H1 (cell line): ENCODE measurements around the gene GLOD4. TPM values are rescaled to one million over a fixed set of nuclear protein-coding genes. Genes with fewer than 3 reads are reported as not detected.

Source experiments
- CTCF ChIA-PET: fragments of 300-600 bp; sonication (Branson Sonifier 250); formaldehyde crosslinking; loops from one replicate; lab custom pipeline; 2021; ENCODE audit not compliant: partially characterized antibody; lab: Charles Lee
- POLR2A ChIA-PET: fragments of 300-600 bp; sonication (Branson Sonifier 250); formaldehyde crosslinking; loops from one replicate; lab custom pipeline; 2021; ENCODE audit warnings: inconsistent platforms; ENCODE audit not compliant: partially characterized antibody; lab: Charles Lee
- DNase-seq, 2 experiments: peaks; one replicate each; pipeline versions ENCODE4 v3.0.0 to v3.0.0-alpha.2; 2010 to 2022; ENCODE audit warnings: low spot score in 2 of 2, low read depth in 1 of 2, mixed read lengths in 1 of 2
- FAIRE-seq: peaks from 2 replicates; lab custom pipeline; 2011; peaks lifted over from hg19 to GRCh38; lab: Jason Lieb, UNC
- H2AFZ ChIP-seq: 2 replicates; pipeline ENCODE4 v1.8.1; 2012; ENCODE audit warnings: low read length, inconsistent platforms
- H2AK5ac ChIP-seq: 2 replicates; pipeline ENCODE4 v1.6.1; 2013; ENCODE audit warnings: low read depth, low read length
- H2BK120ac ChIP-seq: replicated peaks from 2 replicates; pipeline ENCODE3; 2013; ENCODE audit warnings: low read depth, low read length, inconsistent platforms
- H2BK12ac ChIP-seq: 2 replicates; pipeline ENCODE4 v1.6.1; 2013; ENCODE audit warnings: low read depth, low read length
- H2BK15ac ChIP-seq: 2 replicates; pipeline ENCODE4 v1.6.1; 2013; ENCODE audit warnings: low read length
- H2BK20ac ChIP-seq: 2 replicates; pipeline ENCODE4 v1.6.1; 2013; ENCODE audit warnings: low read length
- H2BK5ac ChIP-seq: 2 replicates; pipeline ENCODE4 v1.6.1; 2013; ENCODE audit warnings: low read depth, low read length
- H3K14ac ChIP-seq: 2 replicates; pipeline ENCODE4 v1.6.1; 2013; ENCODE audit warnings: inconsistent platforms; ENCODE audit not compliant: insufficient read length
- H3K18ac ChIP-seq: 2 replicates; pipeline ENCODE4 v1.6.1; 2013; ENCODE audit warnings: low read length; ENCODE audit errors: extremely low read depth
- H3K23ac ChIP-seq: 2 replicates; pipeline ENCODE4 v1.6.1; 2013; ENCODE audit warnings: inconsistent platforms; ENCODE audit not compliant: insufficient read length
- H3K23me2 ChIP-seq: 2 replicates; pipeline ENCODE4 v1.6.1; 2013; ENCODE audit warnings: low read depth, low read length
- H3K27ac ChIP-seq: 2 replicates; pipeline ENCODE4 v1.6.1; 2011; ENCODE audit warnings: low read depth, low read length, inconsistent platforms
- H3K27me3 ChIP-seq, 4 experiments: replicated peaks in 1 of 4; 1 replicate in 1 of 4; 2 replicates in 3 of 4; pipeline versions ENCODE4 v1.6.1 to v1.8.1; 2011 to 2013; ENCODE audit warnings: low read length in 3 of 4, mild to moderate bottlenecking in 3 of 4, inconsistent platforms in 2 of 4, mixed read lengths in 2 of 4, moderate library complexity in 1 of 4; ENCODE audit not compliant: control insufficient read depth in 3 of 4, insufficient read depth in 3 of 4; ENCODE audit errors: extremely low read depth in 1 of 4
- H3K36me3 ChIP-seq, 4 experiments: 2 replicates each; pipeline versions ENCODE4 v1.6.1 to v1.8.1; 2011 to 2013; ENCODE audit warnings: mild to moderate bottlenecking in 4 of 4, low read length in 3 of 4, moderate library complexity in 2 of 4, control low read depth in 1 of 4, inconsistent platforms in 1 of 4; ENCODE audit not compliant: insufficient read depth in 4 of 4, control insufficient read depth in 2 of 4
- H3K4ac ChIP-seq: replicated peaks from 2 replicates; pipeline ENCODE3; 2013; ENCODE audit warnings: low read length, low read depth, mixed read lengths, inconsistent platforms; ENCODE audit not compliant: insufficient read length
- H3K4me1 ChIP-seq, 4 experiments: replicated peaks in 1 of 4; 1 replicate in 1 of 4; 2 replicates in 3 of 4; pipeline versions ENCODE4 v1.6.1 to v1.8.1; 2011 to 2013; ENCODE audit warnings: low read length in 3 of 4, inconsistent platforms in 2 of 4, mixed read lengths in 1 of 4; ENCODE audit not compliant: insufficient read depth in 4 of 4, control insufficient read depth in 3 of 4
- H3K4me2 ChIP-seq, 2 experiments: 2 replicates each; pipeline versions ENCODE4 v1.6.1 to v1.8.1; 2011 to 2013; ENCODE audit warnings: low read depth in 2 of 2, low read length in 2 of 2, control low read depth in 1 of 2, inconsistent platforms in 1 of 2, mild to moderate bottlenecking in 1 of 2; ENCODE audit not compliant: insufficient read depth in 1 of 2
- H3K4me3 ChIP-seq, 4 experiments: fragments of 200-600, 300-600 bp in 1 of 4; sonication (generic), shearing (Covaris generic), sonication (Bioruptor Twin) in 1 of 4; 2 replicates each; pipeline versions ENCODE4 v1.5.1 to v1.8.1; 2011 to 2016; ENCODE audit warnings: low read length in 4 of 4, low read depth in 3 of 4, control low read depth in 2 of 4, inconsistent platforms in 2 of 4, mild to moderate bottlenecking in 2 of 4, mixed read lengths in 1 of 4, moderate library complexity in 1 of 4; ENCODE audit not compliant: insufficient read depth in 2 of 4; ENCODE audit errors: extremely low read depth in 1 of 4
- H3K56ac ChIP-seq: replicated peaks from 2 replicates; pipeline ENCODE3; 2013; ENCODE audit warnings: low read depth, mild to moderate bottlenecking, mixed read lengths, low read length, inconsistent platforms; ENCODE audit not compliant: insufficient read length
- H3K79me1 ChIP-seq: 2 replicates; pipeline ENCODE4 v1.6.1; 2013; ENCODE audit warnings: low read depth, low read length, control low read depth
- H3K79me2 ChIP-seq, 2 experiments: 2 replicates each; pipeline versions ENCODE4 v1.6.1 to v1.8.1; 2012 to 2013; ENCODE audit warnings: low read length in 2 of 2, mild to moderate bottlenecking in 2 of 2, inconsistent platforms in 1 of 2; ENCODE audit not compliant: insufficient read depth in 2 of 2, control insufficient read depth in 1 of 2
- H3K9ac ChIP-seq, 4 experiments: replicated peaks in 1 of 4; 1 replicate in 1 of 4; 2 replicates in 3 of 4; pipeline versions ENCODE4 v1.6.1 to v1.8.1; 2011 to 2013; ENCODE audit warnings: low read depth in 3 of 4, low read length in 3 of 4, control low read depth in 2 of 4, mild to moderate bottlenecking in 2 of 4, moderate library complexity in 2 of 4, inconsistent platforms in 1 of 4; ENCODE audit errors: extremely low read depth in 1 of 4
- H3K9me3 ChIP-seq, 2 experiments: 2 replicates each; pipeline versions ENCODE4 v1.6.1 to v1.8.1; 2012 to 2013; ENCODE audit warnings: mild to moderate bottlenecking in 2 of 2, moderate library complexity in 2 of 2, control low read depth in 1 of 2, inconsistent platforms in 1 of 2, low read depth in 1 of 2, low read length in 1 of 2, mixed read lengths in 1 of 2; ENCODE audit not compliant: insufficient read depth in 2 of 2
- H4K20me1 ChIP-seq, 2 experiments: replicated peaks in 1 of 2; 2 replicates each; pipeline versions ENCODE3 to v1.8.1; 2011 to 2013; ENCODE audit warnings: inconsistent platforms in 2 of 2, low read length in 2 of 2, mild to moderate bottlenecking in 1 of 2; ENCODE audit not compliant: insufficient read depth in 2 of 2, control insufficient read depth in 1 of 2
- H4K5ac ChIP-seq: 2 replicates; pipeline ENCODE4 v1.6.1; 2013; ENCODE audit warnings: low read length, low read depth, mixed read lengths, inconsistent platforms; ENCODE audit not compliant: insufficient read length
- H4K8ac ChIP-seq: 2 replicates; pipeline ENCODE4 v1.8.0; 2013; ENCODE audit warnings: mild to moderate bottlenecking, moderate library complexity, low read length, inconsistent platforms; ENCODE audit not compliant: insufficient read depth; ENCODE audit errors: extremely low read depth
- H4K91ac ChIP-seq: replicated peaks from 2 replicates; pipeline ENCODE3; 2013; ENCODE audit warnings: low read length, mixed read lengths, inconsistent platforms; ENCODE audit not compliant: insufficient read length
- CHD2 ChIP-seq: IDR thresholded peaks from 2 replicates; pipeline ENCODE4 v1.6.1; 2012; ENCODE audit warnings: low read length, improper control_type of control experiment
- CTCF ChIP-seq, 3 experiments: IDR thresholded peaks; 1 replicate in 2 of 3; 2 replicates in 1 of 3; pipeline versions ENCODE4 v1.5.1 to v1.6.1; 2011; ENCODE audit warnings: low read length in 3 of 3, mild to moderate bottlenecking in 3 of 3, inconsistent platforms in 2 of 3, low read depth in 1 of 3, moderate library complexity in 1 of 3; ENCODE audit not compliant: insufficient read depth in 1 of 3; ENCODE audit errors: control extremely low read depth in 1 of 3
- MAX ChIP-seq: IDR thresholded peaks from 2 replicates; pipeline ENCODE4 v1.6.1; 2012; ENCODE audit warnings: inconsistent platforms
- POLR2A ChIP-seq, 2 experiments: IDR thresholded peaks; 1 replicate in 1 of 2; 2 replicates in 1 of 2; pipeline ENCODE4 v1.6.1; 2011; ENCODE audit warnings: low read depth in 2 of 2, low read length in 2 of 2, mild to moderate bottlenecking in 2 of 2; ENCODE audit errors: control extremely low read depth in 1 of 2
- POLR2AphosphoS5 ChIP-seq: IDR thresholded peaks from 2 replicates; pipeline ENCODE4 v1.6.1; 2011; ENCODE audit warnings: low read depth, low read length
- RXRA ChIP-seq: IDR thresholded peaks from 2 replicates; pipeline ENCODE4 v1.6.1; 2011; ENCODE audit warnings: low read depth, mild to moderate bottlenecking, low read length, moderate library complexity; ENCODE audit not compliant: insufficient read depth
- SP2 ChIP-seq: IDR thresholded peaks from 2 replicates; pipeline ENCODE4 v1.6.1; 2012; ENCODE audit warnings: mild to moderate bottlenecking, low read length, inconsistent platforms
- WGBS, 2 experiments: shearing (Covaris generic) in 1 of 2; methylation state at CpG; one replicate each; pipeline versions ENCODE4 v1.1.6 to v1.1.7; 2013 to 2015; ENCODE audit warnings: low lambda C conversion rate in 2 of 2, mixed read lengths in 2 of 2, inconsistent platforms in 1 of 2, low coverage in 1 of 2, missing lambda C conversion rate in 1 of 2; ENCODE audit not compliant: insufficient replicate concordance in 2 of 2, insufficient coverage in 1 of 2, insufficient read length in 1 of 2; ENCODE audit errors: extremely low coverage in 1 of 2, missing lambda C conversion rate in 1 of 2; 5-methylcytosine and 5-hydroxymethylcytosine counted together
- polyA plus RNA-seq, 7 experiments: library from polyadenylated mRNA; depleted of rRNA in 3 of 7; stranded (reverse) in 5 of 7; unstranded in 2 of 7; fragments of >200 nt in 5 of 7; fragments of 200-250 nt in 2 of 7; gene quantifications; 1 replicate in 5 of 7; 2 replicates in 1 of 7; 4 replicates in 1 of 7; pipeline versions ENCODE4 v1.2.1 to v1.2.3, GENCODE V29; 2011 to 2013; ENCODE audit warnings: missing spikeins in 2 of 7, mixed read lengths in 2 of 7
- total RNA-seq: library from RNA; stranded (reverse); fragmentation: NEBNext Ultra II Directional; extraction: Animal tissue kit (Norgen Biotek cat#: 25700); gene quantifications from 2 replicates; pipeline ENCODE4 v1.2.1, GENCODE V29; 2021

Gene GLOD4
- total and polyA plus RNA-seq, 2 of the 8 experiments (the other 6 are each of a cell fraction or from before 2014, with no cell fraction given), result 36.8 to 81.3 TPM

GRCh38 chr17:725746-726145, 56.3 kb downstream of the GLOD4 start:
- Histone ChIP-seq H4K5ac (no peak overlapping the region), H3K23ac (no peak overlapping the region), H2AFZ (no peak overlapping the region), H2BK12ac (no peak overlapping the region; the same call in 1 of the 2 replicates), H3K56ac (no peak overlapping the region), H2BK15ac (peak overlapping the region; percentile 46; the same call in 1 of the 2 replicates), H3K18ac (peak overlapping the region; percentile 81), H2BK20ac (no peak overlapping the region), H3K4me2 (peak overlapping the region; percentile 54 to 61; a peak in 2 of 4 replicates), H2AK5ac (no peak overlapping the region), H3K27ac (no peak overlapping the region), H4K20me1 (no peaks in the 10 kb centered on the region), H2BK120ac (no peak overlapping the region), H3K14ac (no peak overlapping the region), H3K27me3 (no peaks in the 10 kb centered on the region), H3K79me1 (0 out of 2 replicates have a peak, but pooled peaks cover 2% of the 10 kb centered on the region), H4K91ac (peak overlapping the region; percentile 17), H3K23me2 (no peaks in the 10 kb centered on the region), H3K36me3 (no peaks in the 10 kb centered on the region), H2BK5ac (no peak overlapping the region), H3K4ac (peak overlapping the region; percentile 87), H3K4me3 (peak overlapping the region in 1 of 4 experiments; percentile 29; a peak in 2 of 8 replicates), H3K9ac (no peak overlapping the region; a peak in 1 of 7 replicates), H4K8ac (no peak overlapping the region), H3K4me1 (peaks cover 5 to 10% (median 10%) of the 10 kb centered on the region in 4 experiments; a peak in 6 of 7 replicates), H3K9me3 (no peaks in the 10 kb centered on the region), H3K79me2 (no peaks in the 10 kb centered on the region)
- TF ChIP-seq POLR2AphosphoS5, result no peak
- TF ChIP-seq CHD2, result no peak
- TF ChIP-seq RXRA, result no peak
- TF ChIP-seq SP2, result no peak
- TF ChIP-seq CTCF (IDR thresholded peaks at IDR 0.05; ENCODE audit: control extremely low read depth in 1 of 3, insufficient read depth in 1 of 3, low read depth in 1 of 3, low read length in 3 of 3), result no peak
- no peak for TF ChIP-seq MAX
- no peak for TF ChIP-seq POLR2A (IDR thresholded peaks at IDR 0.05; ENCODE audit: control extremely low read depth in 1 of 2, low read depth in 2 of 2, low read length in 2 of 2)
- no peak for DNase-seq
- 76% methylated on average over 12 of the region's 12 CpGs; no CpG with 5 or more reads in 1 of the 2 experiments for WGBS, 2 experiments
- CTCF ChIA-PET, result no interaction called here
- FAIRE-seq, result no peak
- POLR2A ChIA-PET, result interaction anchor here (0.7 to 1.3 kb wide), 2 partner anchors 8 to 13 kb away, joined by 3 to 4 read pairs; no protein-coding TSS in a partner anchor
